Left lung (tissue), 10 donors: ENCODE data around the gene CLCN5. TPM values are rescaled to one million over a fixed set of nuclear protein-coding genes. Genes with fewer than 3 reads are reported as not detected.

Experiments used
- ATAC-seq: fragments of 200-7000 bp; cut with Tn5 transposase; one replicate; pipeline ENCODE4 v1.9.1; 2020; ENCODE audit warnings: moderate library complexity
- DNase-seq, 4 donors: peaks; one replicate each; pipeline ENCODE4 v3.0.0-alpha.2; 2013 to 2020
- H3K27ac ChIP-seq, 2 donors: fragments of 200-600 bp; sonication (generic) in 1 of 2; one replicate each; pipeline versions ENCODE4 v1.5.0 to v1.8.0; 2020 to 2021
- H3K27me3 ChIP-seq, 2 donors: fragments of 200-600 bp; sonication (generic) in 1 of 2; one replicate each; pipeline versions ENCODE4 v1.5.0 to v1.8.0; 2020 to 2021
- H3K36me3 ChIP-seq, 2 donors: fragments of 200-600 bp; sonication (generic) in 1 of 2; one replicate each; pipeline versions ENCODE4 v1.5.0 to v1.8.0; 2020 to 2021
- H3K4me1 ChIP-seq, 2 donors: fragments of 200-600 bp; one replicate each; pipeline ENCODE4 v1.8.0; 2021
- H3K4me3 ChIP-seq, 2 donors: fragments of 200-600 bp; sonication (generic) in 1 of 2; one replicate each; pipeline versions ENCODE4 v1.5.0 to v1.8.0; 2020 to 2021; ENCODE audit warnings: mild to moderate bottlenecking in 1 of 2
- H3K9me3 ChIP-seq, 2 donors: fragments of 200-600 bp; sonication (generic) in 1 of 2; one replicate each; pipeline versions ENCODE4 v1.5.0 to v1.8.0; 2020 to 2021
- intact Hi-C, 2 donors: fragments of 100-400 bp; cut with DNase I; formaldehyde crosslinking; loops; one replicate each; pipeline versions ENCODE4 v1.11.2 to v1.14.2; 2022
- polyA plus RNA-seq, 6 donors: library from polyadenylated mRNA; unstranded; fragments of 120-200 nt; gene quantifications; one replicate each; pipeline ENCODE4 v1.2.1, GENCODE V29; 2013; ENCODE audit not compliant: insufficient read length in 6 of 6
- total RNA-seq, 2 donors: library from RNA; stranded (reverse); fragmentation: NEBNext Ultra II Directional; extraction: Animal tissue kit (Norgen Biotek cat#: 25700); gene quantifications; one replicate each; pipeline ENCODE4 v1.2.1, GENCODE V29; 2021
- TF ChIP-seq, protein P1 (sequence below), 2 donors: fragments of 200-600 bp; sonication (generic) in 1 of 2; IDR thresholded peaks; one replicate each; pipeline versions ENCODE4 v1.5.0 to v1.8.0; 2021; ENCODE audit warnings: antibody characterized with exemption in 2 of 2
- donor health status: DM: no; HTN: yes; CAD: no.
- donor health status: DM: no; HTN: no; CAD: no.

Gene CLCN5
- total and polyA plus RNA-seq, 8 donors: 12.5 to 19.5 (median 14.9) TPM

DNA sequence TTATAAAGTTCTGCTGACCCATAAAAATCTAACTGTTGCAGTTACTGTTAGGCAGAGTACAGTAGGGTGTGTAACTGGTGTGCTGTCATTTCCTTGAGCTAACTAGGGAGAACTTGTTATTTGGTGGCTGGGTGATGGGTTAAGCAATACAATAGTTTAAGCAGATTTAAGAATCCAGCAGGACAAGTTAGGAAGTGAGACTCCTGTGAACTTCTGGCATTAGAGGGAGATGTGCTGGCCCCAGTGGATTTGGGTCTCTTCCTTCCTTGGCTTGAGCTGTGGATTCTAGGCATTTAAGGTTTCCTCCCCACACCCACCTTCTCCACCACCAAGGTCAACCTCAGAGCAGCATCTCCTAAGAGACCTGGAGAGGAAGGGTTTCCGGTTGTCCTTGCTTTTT lies 70.5 kb downstream of the CLCN5 start:
- Histone ChIP-seq H3K27ac (no peak overlapping the region), H3K27me3 (no peaks in the 10 kb centered on the region), H3K4me1 (no peaks in the 10 kb centered on the region), H3K9me3 (no peaks in the 10 kb centered on the region), H3K36me3 (no peaks in the 10 kb centered on the region), H3K4me3 (no peak overlapping the region)
- DNase-seq (no peak), ATAC-seq (no peak)
- intact Hi-C loops: no loop called here
- TF ChIP-seq, protein P1, sequence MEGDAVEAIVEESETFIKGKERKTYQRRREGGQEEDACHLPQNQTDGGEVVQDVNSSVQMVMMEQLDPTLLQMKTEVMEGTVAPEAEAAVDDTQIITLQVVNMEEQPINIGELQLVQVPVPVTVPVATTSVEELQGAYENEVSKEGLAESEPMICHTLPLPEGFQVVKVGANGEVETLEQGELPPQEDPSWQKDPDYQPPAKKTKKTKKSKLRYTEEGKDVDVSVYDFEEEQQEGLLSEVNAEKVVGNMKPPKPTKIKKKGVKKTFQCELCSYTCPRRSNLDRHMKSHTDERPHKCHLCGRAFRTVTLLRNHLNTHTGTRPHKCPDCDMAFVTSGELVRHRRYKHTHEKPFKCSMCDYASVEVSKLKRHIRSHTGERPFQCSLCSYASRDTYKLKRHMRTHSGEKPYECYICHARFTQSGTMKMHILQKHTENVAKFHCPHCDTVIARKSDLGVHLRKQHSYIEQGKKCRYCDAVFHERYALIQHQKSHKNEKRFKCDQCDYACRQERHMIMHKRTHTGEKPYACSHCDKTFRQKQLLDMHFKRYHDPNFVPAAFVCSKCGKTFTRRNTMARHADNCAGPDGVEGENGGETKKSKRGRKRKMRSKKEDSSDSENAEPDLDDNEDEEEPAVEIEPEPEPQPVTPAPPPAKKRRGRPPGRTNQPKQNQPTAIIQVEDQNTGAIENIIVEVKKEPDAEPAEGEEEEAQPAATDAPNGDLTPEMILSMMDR (IDR thresholded peaks at IDR 0.05): no peak

DNA sequence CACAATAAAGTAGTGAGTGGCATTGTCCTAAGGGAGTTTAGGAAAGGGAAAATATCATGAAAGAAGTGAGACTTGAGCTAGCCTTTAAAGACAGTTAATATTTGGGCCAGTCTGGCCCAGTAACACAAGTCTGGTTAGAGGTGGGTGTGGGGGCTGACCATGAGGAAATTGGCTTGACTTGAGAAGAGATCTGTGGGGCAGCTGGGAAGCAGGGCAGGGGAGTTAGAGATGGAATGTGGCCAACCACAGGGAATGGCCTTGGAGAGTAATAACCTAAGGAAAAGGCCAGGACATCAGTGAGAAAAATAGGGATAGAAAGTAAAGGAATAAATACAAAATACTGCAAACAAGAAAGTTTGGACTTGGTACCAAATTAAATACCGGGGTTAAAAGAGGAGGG lies 71.3 kb downstream of the CLCN5 start:
- Histone ChIP-seq H3K9me3 (no peaks in the 10 kb centered on the region), H3K27ac (no peak overlapping the region), H3K36me3 (no peaks in the 10 kb centered on the region), H3K27me3 (no peaks in the 10 kb centered on the region), H3K4me3 (no peak overlapping the region), H3K4me1 (no peaks in the 10 kb centered on the region)
- no peak for ATAC-seq
- intact Hi-C loops: no loop called here
- DNase-seq: no peak
- TF ChIP-seq, protein P1 (IDR thresholded peaks at IDR 0.05): no peak

- no peak overlapping the region for H3K27ac ChIP-seq
- ATAC-seq: peak; percentile 70
- no peaks in the 10 kb centered on the region for H3K4me1 ChIP-seq
- no peaks in the 10 kb centered on the region for H3K9me3 ChIP-seq
- no peaks in the 10 kb centered on the region for H3K36me3 ChIP-seq
- H3K4me3 ChIP-seq: no peak overlapping the region
- no peak for DNase-seq
- intact Hi-C loops: no loop called here
- TF ChIP-seq, protein P1 (IDR thresholded peaks at IDR 0.05): no peak
- H3K27me3 ChIP-seq: no peaks in the 10 kb centered on the region
Measured at GRCh38 chrX:49995107-49995731, 72.8 kb downstream of the CLCN5 start.

- DNase-seq (no peak), ATAC-seq (peak; percentile 18)
- TF ChIP-seq, protein P1 (IDR thresholded peaks at IDR 0.05): no peak
- H3K4me1 ChIP-seq: no peaks in the 10 kb centered on the region
- no peak overlapping the region for H3K4me3 ChIP-seq
- H3K36me3 ChIP-seq: no peaks in the 10 kb centered on the region
- H3K27me3 ChIP-seq: no peaks in the 10 kb centered on the region
- no peak overlapping the region for H3K27ac ChIP-seq
- intact Hi-C loops: no loop called here
- no peaks in the 10 kb centered on the region for H3K9me3 ChIP-seq
Measured at GRCh38 chrX:49995795-49996455, 73.5 kb downstream of the CLCN5 start.

DNA sequence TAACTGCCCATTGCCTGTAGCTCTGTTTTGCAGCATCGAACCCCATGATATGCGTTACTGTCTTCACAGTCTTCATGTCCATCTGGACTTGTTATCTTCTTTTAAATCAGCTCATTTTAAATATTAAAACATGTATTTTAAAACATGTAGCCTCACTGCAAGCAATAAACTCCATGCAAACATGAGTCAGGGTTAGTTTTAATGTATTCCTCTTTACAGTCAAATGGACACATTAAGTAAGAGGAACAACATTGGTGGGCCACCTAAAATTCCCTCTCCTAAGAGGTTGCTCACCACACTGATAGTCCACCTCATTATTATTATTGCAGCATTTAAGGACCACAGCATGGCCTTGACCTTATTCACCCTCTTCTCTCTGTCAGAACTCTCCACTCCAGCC lies 74.1 kb downstream of the CLCN5 start:
- intact Hi-C loops: no loop called here
- H3K27me3 ChIP-seq: no peaks in the 10 kb centered on the region
- TF ChIP-seq, protein P1 (IDR thresholded peaks at IDR 0.05): no peak
- H3K27ac ChIP-seq: no peak overlapping the region
- H3K9me3 ChIP-seq: no peaks in the 10 kb centered on the region
- H3K4me1 ChIP-seq: no peaks in the 10 kb centered on the region
- no peak for DNase-seq
- H3K4me3 ChIP-seq: no peak overlapping the region
- ATAC-seq: no peak
- no peaks in the 10 kb centered on the region for H3K36me3 ChIP-seq
